Measurements from ENCODE around the gene ZNF559.

ZNF559 gene

DNA sequence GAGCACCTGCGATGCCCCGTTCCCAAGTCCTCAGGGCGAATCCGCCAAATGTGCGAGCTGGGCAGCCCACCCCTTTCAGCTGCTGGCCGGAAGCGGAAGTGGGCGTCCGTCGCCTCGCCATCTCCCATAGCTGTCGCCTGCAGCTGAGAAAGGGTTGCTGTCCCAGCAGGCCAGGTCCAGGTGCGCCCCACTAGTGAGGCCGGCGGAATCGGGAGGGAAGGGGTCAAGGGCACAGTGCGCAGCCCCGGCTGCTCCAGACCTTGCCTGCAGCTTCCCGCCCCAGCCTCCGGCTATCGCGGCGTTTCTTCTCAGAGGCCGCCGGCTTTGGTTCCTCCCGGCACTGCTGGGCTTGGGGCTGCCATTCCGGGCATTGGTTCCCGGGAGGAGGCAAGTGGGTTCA is 38.9 kb downstream of the ZNF559 start, which contains the start of gene ZNF177:
ZNF177 (plus strand) TSS at position 109 of the 400 bp plus-strand sequence. CDS start 15,299 bp downstream, outside the sequence.
- peak; percentile 86 for DNase-seq

DNA sequence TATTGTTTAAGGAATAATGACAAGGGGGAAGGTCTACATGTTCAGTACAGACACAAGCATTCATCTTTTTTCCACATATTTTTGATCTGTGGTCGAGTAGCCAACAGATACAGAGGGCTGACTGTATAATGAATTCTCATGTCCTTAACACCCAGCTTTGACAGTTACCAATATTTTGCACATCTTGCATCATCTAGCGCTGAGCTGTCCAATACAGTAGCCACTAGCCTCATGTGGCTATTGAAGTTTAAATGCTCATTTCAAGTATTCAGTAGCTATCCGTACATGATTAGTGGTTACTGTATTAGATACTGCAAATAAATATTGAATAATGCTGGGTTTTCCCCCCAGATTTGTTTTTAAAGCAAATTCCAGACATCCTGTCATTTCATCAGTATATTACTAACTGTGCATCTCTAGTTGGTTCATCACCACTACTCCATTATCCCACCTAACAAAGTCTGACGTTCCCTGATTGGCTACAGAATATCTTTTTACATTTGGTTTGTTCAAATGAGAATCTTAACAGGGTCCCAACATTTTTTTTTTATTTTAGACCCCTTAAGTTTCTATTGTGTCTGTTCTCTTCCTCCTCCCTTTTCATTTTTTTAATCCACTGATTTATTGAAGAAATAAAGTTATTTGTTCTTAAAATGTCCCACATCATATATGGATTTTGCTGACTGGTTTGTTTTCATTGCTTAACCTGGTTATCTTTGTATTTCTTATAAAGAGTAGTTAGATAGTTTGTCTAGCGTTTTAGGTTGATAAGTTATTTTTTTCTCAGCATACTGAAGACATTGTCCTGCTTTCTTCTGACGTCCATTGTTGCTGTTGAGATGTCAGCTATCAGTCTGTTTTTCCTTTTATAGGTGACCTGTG is 47.0 kb downstream of the ZNF559 start:
- no peak for DNase-seq

DNA sequence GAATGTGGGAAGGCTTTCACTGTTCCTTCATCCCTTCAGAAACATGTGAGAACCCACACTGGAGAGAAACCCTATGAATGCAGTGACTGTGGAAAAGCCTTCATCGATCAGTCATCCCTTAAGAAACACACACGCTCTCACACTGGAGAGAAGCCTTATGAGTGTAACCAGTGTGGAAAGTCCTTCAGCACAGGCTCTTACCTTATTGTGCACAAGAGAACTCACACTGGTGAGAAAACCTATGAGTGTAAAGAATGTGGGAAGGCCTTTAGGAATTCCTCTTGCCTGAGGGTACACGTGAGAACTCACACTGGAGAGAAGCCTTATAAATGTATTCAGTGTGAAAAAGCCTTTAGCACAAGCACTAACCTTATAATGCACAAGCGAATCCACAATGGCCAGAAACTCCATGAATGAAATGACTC is 57.4 kb downstream of the ZNF559 start:
- DNase-seq, result no peak
